ENCODE measurements around the gene RNF213.
"Not testable (repeated sequence)": the region's sequence is repeated elsewhere in the genome, so short reads cannot be mapped to it uniquely, and the experiment has no call there.

RNF213 gene

DNA sequence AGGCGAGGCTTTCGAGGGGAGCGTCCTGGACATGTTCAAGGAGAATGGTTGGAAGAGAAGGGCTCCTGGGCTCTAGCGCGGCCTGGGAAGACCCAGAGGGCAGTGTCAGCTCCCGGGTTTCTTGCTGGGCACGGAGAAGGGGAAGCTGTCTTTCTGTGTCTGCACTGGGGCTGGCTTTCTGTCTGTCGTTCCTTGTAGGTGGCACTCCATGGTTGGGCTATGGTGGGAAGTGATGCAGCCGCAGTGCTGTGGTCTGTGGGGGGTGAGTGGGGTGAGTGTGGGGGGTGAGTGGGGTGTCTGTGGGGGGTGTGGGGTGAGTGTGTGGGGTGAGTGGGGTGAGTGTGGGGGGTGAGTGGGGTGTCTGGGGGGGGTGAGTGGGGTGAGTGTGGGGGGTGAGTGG, 13.7 kb downstream of the RNF213 start:
- no peak for DNase-seq

DNA sequence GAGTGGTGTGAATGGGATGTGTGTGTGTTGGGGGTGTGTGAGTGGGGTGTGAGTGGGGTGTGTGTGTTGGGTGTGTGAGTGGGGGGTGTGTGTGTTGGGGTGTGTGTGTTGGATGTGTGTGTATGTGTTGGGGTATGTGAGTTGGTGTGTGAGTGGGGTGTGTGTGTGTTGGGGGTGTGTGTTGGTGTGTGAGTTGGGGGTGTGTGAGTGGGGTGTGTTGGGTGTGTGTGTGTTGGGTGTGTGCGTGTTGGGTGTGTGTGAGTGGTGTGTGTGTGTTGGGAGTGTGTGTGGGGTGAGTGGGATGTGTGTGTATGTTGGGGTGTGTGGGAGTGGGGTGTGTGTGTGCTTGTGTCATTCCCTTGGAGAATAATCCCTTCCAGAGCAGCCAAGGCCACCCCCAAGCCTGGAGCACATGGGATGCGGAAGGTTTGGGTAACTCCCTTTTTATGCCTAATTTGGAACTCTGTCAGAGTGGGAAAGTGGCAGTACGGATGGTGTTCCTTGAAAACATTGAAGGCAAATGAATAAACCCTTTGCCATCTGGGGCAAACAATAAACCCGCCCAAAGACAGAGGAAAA, 14.3 kb downstream of the RNF213 start:
- no peak for DNase-seq

- DNase-seq = not testable (repeated sequence)
These were observed 15.2 kb downstream of the RNF213 start for GRCh38 chr17:80275857-80276256.

DNA sequence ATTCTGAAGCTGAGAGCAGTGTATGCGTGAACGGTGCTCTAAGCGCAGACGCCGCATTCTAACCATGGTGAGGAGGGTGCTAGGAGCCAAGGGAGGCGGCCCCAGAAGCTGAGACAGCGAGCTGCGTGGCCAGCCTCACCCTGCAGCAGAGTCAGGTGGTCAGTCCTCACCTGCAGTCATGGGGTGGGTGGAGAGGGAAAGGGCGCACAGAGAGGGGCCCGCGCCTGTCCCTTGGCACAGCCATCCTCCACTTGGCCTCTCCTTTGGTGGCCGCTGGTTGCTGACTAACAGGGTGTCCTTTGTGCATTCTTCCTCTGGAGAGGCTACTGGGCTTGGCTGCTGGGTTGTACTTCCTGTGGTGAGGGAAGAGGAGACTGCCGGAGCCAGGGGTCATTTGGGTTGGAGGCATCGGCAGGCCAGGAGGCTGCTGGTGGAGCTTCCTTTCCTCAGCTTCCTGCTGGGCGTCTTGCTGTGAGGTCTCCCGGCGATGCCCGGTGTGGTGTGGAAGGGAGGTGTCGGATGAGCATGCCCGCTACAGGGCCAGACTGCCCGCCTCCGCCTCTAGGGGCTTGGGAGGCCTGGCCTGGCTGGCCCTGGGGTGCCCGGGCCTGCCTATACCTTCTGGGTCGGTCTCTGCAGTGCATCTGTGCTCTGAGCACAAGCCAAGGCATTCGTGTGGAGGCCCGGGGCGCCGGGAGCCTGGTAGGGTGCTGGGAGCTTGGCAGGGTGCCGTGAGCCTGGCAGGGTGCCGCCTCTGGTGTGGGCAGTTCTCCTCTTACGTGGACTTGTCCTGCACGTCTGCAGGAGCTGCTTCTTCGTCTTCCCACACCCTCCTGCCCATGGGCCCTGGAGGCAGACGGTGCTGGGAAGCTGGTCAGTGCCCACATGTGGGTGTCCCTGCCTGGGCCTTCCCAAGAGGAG, 17.4 kb downstream of the RNF213 start:
- no peak for DNase-seq

DNA sequence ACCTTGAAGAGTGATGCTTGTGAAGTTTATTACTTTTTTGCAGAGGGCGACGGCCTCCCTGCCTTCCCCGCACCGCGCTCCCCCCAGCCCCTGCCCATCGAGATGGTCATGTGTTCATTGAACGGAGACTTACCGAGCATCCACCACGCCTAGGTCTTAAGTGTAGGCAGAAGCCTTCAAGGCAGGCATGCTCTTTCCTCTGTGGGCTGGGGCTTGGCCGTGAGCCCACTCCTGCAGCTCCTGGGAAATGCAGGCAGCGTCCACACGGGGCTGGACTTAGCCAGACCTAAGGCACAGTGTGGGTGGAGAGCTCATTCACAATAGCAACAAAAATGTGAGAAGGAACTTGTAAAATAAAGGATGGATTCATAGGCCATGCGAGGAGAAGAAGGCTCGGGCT, 19.2 kb downstream of the RNF213 start:
- no peak for DNase-seq

- DNase-seq = no peak
These were observed 20.9 kb downstream of the RNF213 start for GRCh38 chr17:80281516-80281915.

DNA sequence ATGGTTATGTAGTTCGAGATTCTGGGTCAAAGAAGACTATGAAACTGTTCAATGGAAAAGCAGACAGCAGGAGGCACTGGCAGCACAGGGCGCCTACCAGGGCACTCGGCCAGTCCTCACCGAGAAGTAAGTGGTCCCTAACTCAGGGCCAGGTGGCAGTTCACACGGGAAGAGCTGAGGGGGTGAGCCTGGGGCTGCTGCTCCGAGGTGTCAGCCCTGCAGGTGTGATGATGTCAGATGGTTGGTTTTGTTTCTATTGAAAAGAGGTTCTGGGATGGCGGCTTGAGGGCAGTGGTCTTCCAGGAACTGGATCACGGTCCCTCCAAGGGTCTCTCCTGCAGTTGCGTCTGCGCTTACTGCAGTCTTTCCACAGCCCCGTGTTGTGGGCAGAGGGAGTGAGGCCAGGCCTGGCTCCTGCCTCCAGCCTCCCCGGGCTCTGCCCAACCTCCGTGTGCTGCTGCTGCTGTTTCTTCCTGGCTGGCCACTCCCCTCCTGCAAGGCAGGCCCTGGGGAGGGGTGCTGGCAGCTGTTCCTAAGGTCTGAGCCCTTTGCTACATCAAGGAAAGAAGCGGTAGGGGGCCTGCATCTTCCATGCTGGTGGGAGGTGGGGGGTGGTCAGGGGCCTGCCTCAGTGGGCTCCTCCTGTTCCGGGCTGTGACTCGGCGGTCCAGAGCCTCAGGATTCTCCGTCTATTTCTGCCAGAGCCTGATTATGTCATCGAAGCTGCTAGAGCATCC, 22.6 kb downstream of the RNF213 start:
- DNase-seq = no peak

GRCh38 chr17:80284631-80285030, 24.0 kb downstream of the RNF213 start:
- DNase-seq = no peak

DNA sequence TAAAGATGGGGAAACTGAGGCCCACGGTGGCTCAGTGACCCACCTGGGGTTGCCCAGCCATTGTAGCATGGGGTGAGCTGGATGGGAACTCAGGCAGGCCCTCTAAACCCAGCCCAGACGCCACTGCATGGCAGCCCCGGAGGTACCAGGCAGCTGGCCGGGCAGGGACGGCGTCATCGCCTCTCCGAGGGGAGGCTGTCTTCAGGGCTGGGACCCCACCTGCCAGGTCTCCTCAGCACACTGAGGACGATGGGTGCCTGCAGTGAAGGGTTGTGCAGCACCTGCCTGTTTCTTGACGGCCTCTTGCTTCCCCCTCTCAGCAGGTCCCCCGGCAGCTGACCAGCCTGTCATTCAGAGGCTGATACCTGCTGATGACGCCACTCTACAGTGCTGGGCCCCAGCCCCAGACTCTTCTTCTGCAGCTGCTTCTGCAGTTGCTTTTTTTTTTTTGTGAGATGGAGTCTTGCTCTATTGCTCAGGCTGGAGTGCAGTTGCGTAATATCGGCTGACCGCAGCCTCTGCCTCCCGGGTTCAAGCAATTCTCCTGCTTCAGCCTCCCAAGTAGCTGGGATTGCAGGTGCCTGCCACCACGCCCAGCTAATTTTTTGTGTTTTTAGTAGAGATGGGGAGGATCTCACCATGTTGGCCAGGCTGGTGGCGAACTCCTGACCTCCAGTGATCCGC, 24.7 kb downstream of the RNF213 start:
- DNase-seq = no peak

- no peak for DNase-seq
These were observed 25.9 kb downstream of the RNF213 start for GRCh38 chr17:80286638-80286960.

- DNase-seq = no peak
These were observed 26.4 kb downstream of the RNF213 start for GRCh38 chr17:80287038-80287437.

DNA sequence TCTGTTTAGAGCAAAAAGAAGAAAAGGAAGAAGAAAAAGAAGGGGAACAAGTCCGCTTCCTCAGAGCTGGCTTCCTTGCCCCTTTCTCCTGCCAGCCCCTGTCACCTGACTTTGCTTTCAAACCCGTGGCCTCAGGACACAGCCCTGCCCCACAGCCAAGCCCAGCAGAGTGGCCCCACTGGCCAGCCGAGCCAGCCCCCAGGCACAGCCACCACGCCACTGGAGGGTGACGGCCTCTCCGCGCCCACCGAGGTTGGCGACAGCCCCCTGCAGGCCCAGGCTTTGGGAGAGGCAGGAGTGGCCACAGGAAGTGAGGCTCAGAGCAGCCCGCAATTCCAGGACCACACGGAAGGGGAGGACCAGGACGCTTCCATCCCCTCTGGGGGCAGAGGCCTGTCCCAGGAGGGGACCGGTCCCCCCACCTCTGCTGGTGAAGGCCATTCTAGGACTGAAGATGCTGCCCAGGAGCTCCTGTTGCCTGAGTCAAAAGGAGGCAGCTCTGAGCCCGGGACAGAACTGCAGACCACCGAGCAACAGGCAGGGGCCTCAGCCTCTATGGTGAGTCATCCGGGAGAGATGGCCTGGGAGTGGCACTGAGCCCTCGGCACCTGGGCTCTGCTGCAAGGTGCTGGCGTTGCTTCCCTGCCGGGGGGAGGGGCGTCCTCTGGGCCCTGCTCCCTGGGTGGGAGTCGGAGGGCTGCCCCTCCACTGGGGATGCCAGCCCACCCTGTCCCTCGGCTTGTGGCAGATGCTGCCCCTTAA, 27.3 kb downstream of the RNF213 start:
- DNase-seq = no peak

GRCh38 chr17:80289616-80290015, 29.0 kb downstream of the RNF213 start:
- DNase-seq = no peak

GRCh38 chr17:80290156-80290555, 29.5 kb downstream of the RNF213 start:
- no peak for DNase-seq

DNA sequence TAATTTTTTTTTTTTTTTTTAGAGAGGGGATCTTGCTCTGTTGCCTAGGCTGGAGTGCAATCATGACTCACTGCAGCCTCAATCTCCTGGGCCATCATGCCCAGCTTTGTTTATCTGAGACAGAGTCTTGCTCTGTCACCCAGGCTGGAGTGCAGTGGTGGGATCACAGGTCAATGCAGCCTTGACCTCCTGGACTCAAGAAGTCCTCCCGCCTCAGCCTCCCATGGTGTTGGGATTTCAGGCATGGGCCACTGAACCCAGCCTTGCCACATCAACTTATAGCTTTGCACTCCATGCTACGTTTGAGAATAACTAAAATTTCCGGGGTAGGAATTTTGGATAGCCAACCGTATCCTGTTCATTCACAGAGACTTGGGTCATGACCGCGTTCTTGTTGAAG, 30.6 kb downstream of the RNF213 start:
- DNase-seq = no peak

DNA sequence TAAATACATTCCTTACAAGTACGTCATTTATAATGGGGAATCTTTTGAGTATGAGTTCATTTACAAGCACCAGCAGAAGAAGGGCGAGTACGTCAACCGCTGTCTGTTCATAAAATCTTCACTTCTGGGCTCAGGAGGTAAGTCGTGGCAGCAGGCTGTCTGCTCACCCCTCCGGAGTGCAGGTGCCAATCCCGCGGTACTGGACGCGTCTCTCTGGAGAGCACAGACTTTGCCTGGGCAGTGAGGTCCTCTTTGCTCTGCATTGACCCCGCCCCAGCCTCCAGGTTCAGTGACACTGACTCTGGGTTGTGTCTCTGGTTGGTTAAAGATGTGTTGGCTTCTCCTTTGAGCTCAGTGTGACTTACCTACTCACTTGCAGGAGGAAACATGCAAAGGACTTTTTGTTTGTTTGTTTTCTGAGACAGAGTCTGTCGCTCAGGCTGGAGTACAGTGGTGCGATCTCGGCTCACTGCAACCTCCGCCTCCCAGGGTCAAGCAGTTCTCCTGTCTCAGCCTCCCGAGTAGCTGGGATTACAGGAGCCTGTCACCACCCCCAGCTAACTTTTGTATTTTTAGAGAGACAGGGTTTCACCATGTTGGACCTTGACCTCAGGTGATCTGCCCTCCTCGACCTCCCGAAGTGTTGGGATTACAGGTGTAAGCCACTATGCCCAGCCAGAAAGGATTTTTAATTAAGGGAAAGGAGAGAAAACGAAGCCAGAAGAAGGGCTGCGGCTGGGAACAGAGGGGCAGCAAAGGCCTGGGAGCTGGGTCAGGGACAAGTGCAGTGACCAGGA, 31.2 kb downstream of the RNF213 start:
- DNase-seq = no peak

DNA sequence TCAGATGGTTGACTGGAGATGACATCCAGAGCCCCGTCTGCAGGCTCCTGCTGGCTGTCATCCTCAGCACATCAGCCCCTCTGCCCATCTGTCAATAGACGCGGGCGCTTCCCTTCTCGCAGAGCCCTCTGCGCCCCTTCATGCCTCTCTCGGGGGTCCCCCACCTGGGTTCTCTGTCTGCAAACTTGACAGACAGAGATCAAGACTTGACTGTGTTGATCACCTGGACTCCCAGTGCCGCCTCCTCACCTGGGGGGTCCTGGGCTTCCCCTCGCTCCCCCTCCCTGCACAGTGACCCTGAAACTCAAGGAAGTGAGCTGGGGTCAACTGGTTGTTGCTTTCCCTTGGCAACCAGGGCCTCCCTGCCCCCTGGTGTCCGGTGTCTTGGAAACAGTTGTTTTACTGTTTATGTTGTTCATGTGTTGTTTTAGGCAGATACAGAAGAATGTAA, 31.9 kb downstream of the RNF213 start:
- DNase-seq = no peak

GRCh38 chr17:80294210-80294609, 33.6 kb downstream of the RNF213 start:
- no peak for DNase-seq

DNA sequence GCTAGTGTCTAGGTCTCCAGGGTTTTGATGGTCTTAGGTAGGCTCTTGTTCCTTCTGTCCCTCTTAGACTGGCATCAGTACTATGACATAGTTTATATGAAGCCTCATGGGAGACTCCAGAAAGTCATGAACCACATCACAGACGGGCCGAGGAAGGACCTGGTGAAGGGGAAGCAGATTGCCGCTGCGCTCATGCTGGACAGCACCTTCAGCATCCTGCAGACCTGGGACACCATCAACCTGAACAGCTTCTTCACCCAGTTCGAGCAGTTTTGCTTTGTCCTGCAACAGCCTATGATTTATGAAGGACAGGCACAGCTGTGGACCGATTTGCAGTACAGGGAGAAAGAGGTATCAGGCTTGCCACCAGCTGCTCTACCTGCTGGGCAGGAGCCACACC, 34.0 kb downstream of the RNF213 start:
- DNase-seq = no peak

GRCh38 chr17:80295146-80295545, 34.5 kb downstream of the RNF213 start:
- DNase-seq = no peak

DNA sequence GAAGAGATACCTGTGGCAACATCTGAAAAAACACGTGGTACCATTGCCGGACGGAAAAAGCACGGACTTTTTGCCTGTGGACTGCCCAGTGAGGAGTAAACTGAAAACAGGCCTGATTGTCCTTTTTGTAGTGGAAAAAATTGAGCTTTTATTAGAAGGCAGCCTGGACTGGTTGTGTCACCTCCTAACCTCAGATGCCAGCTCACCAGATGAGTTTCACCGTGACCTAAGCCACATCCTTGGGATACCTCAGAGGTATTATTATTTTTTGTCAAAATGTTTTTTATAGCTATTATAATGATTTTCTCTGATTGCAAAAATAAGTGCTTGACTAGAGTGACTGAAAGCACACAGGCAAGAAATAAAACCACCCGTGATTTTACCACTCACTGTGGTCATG, 34.9 kb downstream of the RNF213 start:
- DNase-seq = no peak

DNA sequence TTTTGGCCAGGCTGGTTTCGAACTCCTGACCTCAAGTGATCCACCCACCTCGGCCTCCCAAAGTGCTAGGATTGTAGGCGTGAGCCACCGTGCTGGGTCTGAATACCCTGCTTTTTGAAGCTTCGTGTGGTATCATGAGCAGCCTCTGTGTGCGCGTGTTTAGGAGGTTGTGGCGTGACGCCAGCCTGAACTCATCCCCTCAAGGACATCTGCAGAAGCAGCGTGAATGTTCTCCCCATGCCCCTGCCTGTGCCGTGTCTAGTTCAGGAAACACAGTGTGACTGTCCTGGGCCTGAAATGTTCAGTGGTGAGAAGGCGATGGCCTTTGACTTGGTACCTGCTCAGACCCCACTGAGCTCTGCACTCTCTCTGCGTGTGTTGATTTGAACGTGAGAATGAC, 35.6 kb downstream of the RNF213 start:
- no peak for DNase-seq
